Osteoblast (primary cell): Measurements from ENCODE around the gene AANAT. TPM values are rescaled to one million over a fixed set of nuclear protein-coding genes. Genes with fewer than 3 reads are reported as not detected.

Source experiments
- DNase-seq: peaks from one replicate; pipeline ENCODE4 v3.0.0; 2011; ENCODE audit warnings: low spot score, mixed read lengths; ENCODE audit not compliant: insufficient read length; ENCODE audit errors: missing footprints
- H2AFZ ChIP-seq: 2 replicates; pipeline ENCODE4 v1.6.0; 2011; ENCODE audit warnings: mild to moderate bottlenecking, low read length
- H3K27ac ChIP-seq: 2 replicates; pipeline ENCODE4 v1.5.1; 2011; ENCODE audit warnings: mild to moderate bottlenecking, low read depth, low read length, moderate library complexity
- H3K27me3 ChIP-seq: 2 replicates; pipeline ENCODE4 v1.6.0; 2012; ENCODE audit warnings: mild to moderate bottlenecking, control low read depth, inconsistent platforms, low read length, moderate library complexity; ENCODE audit not compliant: insufficient read depth
- H3K36me3 ChIP-seq: 2 replicates; pipeline ENCODE4 v1.5.1; 2011; ENCODE audit warnings: mild to moderate bottlenecking, low read length, control low read depth, moderate library complexity; ENCODE audit not compliant: insufficient read depth
- H3K4me1 ChIP-seq: 2 replicates; pipeline ENCODE4 v1.5.1; 2011; ENCODE audit warnings: mild to moderate bottlenecking, low read length, control low read depth, moderate library complexity; ENCODE audit not compliant: insufficient read depth
- H3K4me2 ChIP-seq: 2 replicates; pipeline ENCODE4 v1.6.0; 2011; ENCODE audit warnings: mild to moderate bottlenecking, low read length; ENCODE audit not compliant: insufficient read depth
- H3K4me3 ChIP-seq: fragments of 200-600 bp; sonication (generic); 3 replicates; pipeline ENCODE4 v1.5.1; 2012; ENCODE audit warnings: mild to moderate bottlenecking, low read length, inconsistent platforms; ENCODE audit not compliant: insufficient read depth
- H3K79me2 ChIP-seq: 2 replicates; pipeline ENCODE4 v1.6.0; 2012; ENCODE audit warnings: mild to moderate bottlenecking, low read length, control low read depth, inconsistent platforms; ENCODE audit not compliant: insufficient read depth
- H3K9me3 ChIP-seq: 2 replicates; pipeline ENCODE4 v1.5.1; 2011; ENCODE audit warnings: low read depth, low read length, control low read depth
- H4K20me1 ChIP-seq: 2 replicates; pipeline ENCODE4 v1.6.0; 2012; ENCODE audit warnings: mild to moderate bottlenecking, low read length, control low read depth; ENCODE audit not compliant: insufficient read depth
- CTCF ChIP-seq: IDR thresholded peaks from 2 replicates; pipeline ENCODE4 v1.5.1; 2011; ENCODE audit warnings: mild to moderate bottlenecking, low read depth, low read length, moderate library complexity; ENCODE audit errors: extremely low read depth
- total RNA-seq: library from RNA; depleted of rRNA; stranded (reverse); fragments of >200 nt; gene quantifications from 2 replicates; pipeline ENCODE4 v1.2.3, GENCODE V29; 2012

AANAT gene
- total RNA-seq, 1 donor = not detected

- no peak overlapping the region for H3K4me2 ChIP-seq
- peaks cover 58% of the 10 kb centered on the region for H3K79me2 ChIP-seq
- DNase-seq = no peak
- no peak overlapping the region for H3K27ac ChIP-seq
- no peaks in the 10 kb centered on the region for H3K27me3 ChIP-seq
- no peak for TF ChIP-seq CTCF
- H3K4me3 ChIP-seq = no peak overlapping the region
- H2AFZ ChIP-seq = no peak overlapping the region
- no peaks in the 10 kb centered on the region for H3K9me3 ChIP-seq
- H3K4me1 ChIP-seq = peaks cover 10% of the 10 kb centered on the region
- H3K36me3 ChIP-seq = no peaks in the 10 kb centered on the region
- peaks cover 41% of the 10 kb centered on the region for H4K20me1 ChIP-seq
These were observed 38.9 kb upstream of the AANAT start for GRCh38 chr17:76428511-76428910.

GRCh38 chr17:76431509-76431908, 35.9 kb upstream of the AANAT start:
- DNase-seq = no peak
- no peaks in the 10 kb centered on the region for H3K9me3 ChIP-seq
- TF ChIP-seq CTCF = no peak
- H3K4me3 ChIP-seq = no peak overlapping the region
- H3K27ac ChIP-seq = no peak overlapping the region
- no peak overlapping the region for H2AFZ ChIP-seq
- no peak overlapping the region for H3K4me2 ChIP-seq
- peaks cover 10% of the 10 kb centered on the region for H3K4me1 ChIP-seq
- no peaks in the 10 kb centered on the region for H3K36me3 ChIP-seq
- no peaks in the 10 kb centered on the region for H3K27me3 ChIP-seq
- peaks cover 74% of the 10 kb centered on the region for H3K79me2 ChIP-seq
- peaks cover 60% of the 10 kb centered on the region for H4K20me1 ChIP-seq

GRCh38 chr17:76432004-76432403, 35.4 kb upstream of the AANAT start:
- H3K4me2 ChIP-seq = no peak overlapping the region
- TF ChIP-seq CTCF = no peak
- peaks cover 63% of the 10 kb centered on the region for H4K20me1 ChIP-seq
- H3K36me3 ChIP-seq = no peaks in the 10 kb centered on the region
- H3K27me3 ChIP-seq = no peaks in the 10 kb centered on the region
- peaks cover 10% of the 10 kb centered on the region for H3K4me1 ChIP-seq
- H2AFZ ChIP-seq = no peak overlapping the region
- no peaks in the 10 kb centered on the region for H3K9me3 ChIP-seq
- DNase-seq = no peak
- H3K4me3 ChIP-seq = no peak overlapping the region
- H3K79me2 ChIP-seq = peaks cover 74% of the 10 kb centered on the region
- no peak overlapping the region for H3K27ac ChIP-seq

- no peaks in the 10 kb centered on the region for H3K9me3 ChIP-seq
- peaks cover 3% of the 10 kb centered on the region for H3K4me1 ChIP-seq
- H3K27me3 ChIP-seq = no peaks in the 10 kb centered on the region
- H3K36me3 ChIP-seq = no peaks in the 10 kb centered on the region
- TF ChIP-seq CTCF = peak; percentile 49
- no peak overlapping the region for H2AFZ ChIP-seq
- peaks cover 78% of the 10 kb centered on the region for H3K79me2 ChIP-seq
- H3K27ac ChIP-seq = no peak overlapping the region
- H3K4me2 ChIP-seq = no peak overlapping the region
- no peak overlapping the region for H3K4me3 ChIP-seq
- H4K20me1 ChIP-seq = peaks cover 59% of the 10 kb centered on the region
- DNase-seq = no peak
These were observed 34.6 kb upstream of the AANAT start for GRCh38 chr17:76432712-76433336.
